ENCODE measurements around the gene GOLGA8N. TPM values are rescaled to one million over a fixed set of nuclear protein-coding genes. Genes with fewer than 3 reads are reported as not detected.

GOLGA8N gene
- total and polyA plus RNA-seq, 7 donors: 1.1 to 3.0 (median 2.3) TPM

DNA sequence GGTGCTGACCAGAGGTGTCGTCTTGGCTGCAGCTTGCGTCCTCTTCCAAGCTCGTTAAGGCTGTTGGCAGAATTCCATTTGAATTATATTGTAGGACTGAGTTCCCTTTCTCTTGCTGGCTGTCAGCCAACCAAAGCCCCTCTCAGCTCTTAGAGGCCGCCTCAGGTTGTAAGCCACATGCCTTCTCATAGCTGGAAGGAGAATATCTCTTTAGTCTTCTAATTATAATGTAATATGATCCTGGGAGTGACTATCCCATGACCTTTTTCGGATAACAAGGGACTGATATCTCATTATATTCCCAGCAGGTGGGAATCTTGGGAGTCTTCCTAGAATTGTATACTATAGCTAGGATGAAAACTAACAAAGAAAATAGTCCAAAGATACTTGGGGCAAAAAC is 53.0 kb downstream of the GOLGA8N start:
- no peak for DNase-seq
- WGBS, 3 donors: 53 to 60% (median 57%) methylated on average over 5 of the region's 5 CpGs

GRCh38 chr15:32649342-32649741 is 56.1 kb downstream of the GOLGA8N start:
- no peaks in the 10 kb centered on the region for H3K36me3 ChIP-seq (ENCODE audit: insufficient read depth in 1 of 2, low read depth in 1 of 2)
- no peaks in the 10 kb centered on the region for H3K27me3 ChIP-seq (ENCODE audit: insufficient read depth in 3 of 3, low read length in 2 of 3)
- H3K9me3 ChIP-seq: no peaks in the 10 kb centered on the region
- no peak overlapping the region for H3K4me3 ChIP-seq
- 60 to 66% (median 61%) methylated on average over 5 of the region's 5 CpGs for WGBS, 3 donors
- no peaks in the 10 kb centered on the region for H3K4me1 ChIP-seq
- TF ChIP-seq, protein P1, sequence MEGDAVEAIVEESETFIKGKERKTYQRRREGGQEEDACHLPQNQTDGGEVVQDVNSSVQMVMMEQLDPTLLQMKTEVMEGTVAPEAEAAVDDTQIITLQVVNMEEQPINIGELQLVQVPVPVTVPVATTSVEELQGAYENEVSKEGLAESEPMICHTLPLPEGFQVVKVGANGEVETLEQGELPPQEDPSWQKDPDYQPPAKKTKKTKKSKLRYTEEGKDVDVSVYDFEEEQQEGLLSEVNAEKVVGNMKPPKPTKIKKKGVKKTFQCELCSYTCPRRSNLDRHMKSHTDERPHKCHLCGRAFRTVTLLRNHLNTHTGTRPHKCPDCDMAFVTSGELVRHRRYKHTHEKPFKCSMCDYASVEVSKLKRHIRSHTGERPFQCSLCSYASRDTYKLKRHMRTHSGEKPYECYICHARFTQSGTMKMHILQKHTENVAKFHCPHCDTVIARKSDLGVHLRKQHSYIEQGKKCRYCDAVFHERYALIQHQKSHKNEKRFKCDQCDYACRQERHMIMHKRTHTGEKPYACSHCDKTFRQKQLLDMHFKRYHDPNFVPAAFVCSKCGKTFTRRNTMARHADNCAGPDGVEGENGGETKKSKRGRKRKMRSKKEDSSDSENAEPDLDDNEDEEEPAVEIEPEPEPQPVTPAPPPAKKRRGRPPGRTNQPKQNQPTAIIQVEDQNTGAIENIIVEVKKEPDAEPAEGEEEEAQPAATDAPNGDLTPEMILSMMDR (IDR thresholded peaks at IDR 0.05): no peak
- no peak for DNase-seq
- intact Hi-C loops (cut with DNase I): no loop called here
- no peak overlapping the region for H3K27ac ChIP-seq
- ATAC-seq: no peak

More for the DNA sequence above, 53.0 kb downstream of the GOLGA8N start:
- intact Hi-C loops (cut with DNase I): no loop called here
- peaks cover 0 to 19% (median 0%) of the 10 kb centered on the region in 3 donors for H3K27me3 ChIP-seq (ENCODE audit: insufficient read depth in 3 of 3, low read length in 2 of 3)
- no peaks in the 10 kb centered on the region for H3K4me1 ChIP-seq
- H3K9me3 ChIP-seq: no peaks in the 10 kb centered on the region
- H3K27ac ChIP-seq: no peak overlapping the region
- ATAC-seq: no peak
- no peaks in the 10 kb centered on the region for H3K36me3 ChIP-seq (ENCODE audit: insufficient read depth in 1 of 2, low read depth in 1 of 2)
- H3K4me3 ChIP-seq: no peak overlapping the region
- TF ChIP-seq, protein P1 (IDR thresholded peaks at IDR 0.05): no peak

DNA sequence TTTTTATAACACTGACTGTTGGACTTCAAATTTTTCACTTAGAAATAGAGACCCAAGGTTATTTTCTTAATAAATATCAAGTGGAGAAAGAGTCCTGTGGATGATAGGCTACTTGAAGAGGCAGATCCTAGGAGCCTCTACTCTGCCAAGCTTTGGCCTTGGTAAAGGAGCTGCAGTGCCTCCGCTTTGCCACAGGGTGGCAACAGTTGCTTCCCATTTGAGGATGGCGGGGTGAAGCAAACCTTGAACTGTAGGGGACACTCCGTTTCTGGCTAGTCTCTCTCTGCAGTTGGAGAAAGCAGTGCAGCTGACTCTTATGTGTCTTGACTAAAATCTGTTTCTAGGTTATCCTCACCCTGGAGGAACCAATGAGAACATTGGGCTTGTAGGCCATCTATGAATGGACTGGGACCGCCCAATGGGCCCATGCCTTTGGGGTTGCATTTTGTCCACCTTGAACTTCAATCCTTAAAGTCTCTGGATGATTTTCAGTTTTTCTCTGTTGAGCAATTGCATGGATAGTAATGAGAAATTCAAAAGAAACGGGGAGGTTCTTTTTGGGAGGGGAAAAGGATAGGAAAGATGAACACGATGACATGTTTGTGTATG is 58.1 kb downstream of the GOLGA8N start:
- intact Hi-C loops (cut with DNase I): no loop called here
- Histone ChIP-seq H3K27me3 (ENCODE audit: insufficient read depth in 3 of 3, low read length in 2 of 3) (no peaks in the 10 kb centered on the region), H3K4me3 (no peak overlapping the region), H3K9me3 (no peaks in the 10 kb centered on the region), H3K27ac (no peak overlapping the region), H3K36me3 (ENCODE audit: insufficient read depth in 1 of 2, low read depth in 1 of 2) (no peaks in the 10 kb centered on the region), H3K4me1 (no peaks in the 10 kb centered on the region)
- ATAC-seq (peak; percentile 74 to 88 (median 82)), DNase-seq (peak; percentile 27 to 64)
- TF ChIP-seq, protein P1 (IDR thresholded peaks at IDR 0.05): peak; percentile 77
- WGBS, 3 donors: 38 to 43% (median 39%) methylated on average over 6 of the region's 6 CpGs

DNA sequence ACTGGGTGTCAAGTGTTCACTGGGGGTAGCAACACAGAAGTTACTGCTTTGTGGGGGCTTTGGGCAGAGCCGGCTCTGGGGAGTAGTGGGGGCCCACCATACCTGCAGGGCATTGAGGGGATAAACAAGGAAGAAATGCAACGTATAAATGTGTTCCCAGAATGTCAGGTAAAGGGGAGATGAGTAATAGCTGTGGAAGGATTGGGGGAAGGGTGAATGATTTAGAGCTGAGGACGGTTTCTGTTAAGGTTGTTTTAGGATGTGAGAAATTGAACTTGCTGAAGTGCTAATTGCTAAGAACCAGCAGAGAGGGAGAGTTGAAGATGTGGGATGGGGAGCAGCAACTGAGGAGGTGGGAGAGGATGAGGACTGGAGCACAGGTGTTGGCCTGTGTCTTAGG is 58.9 kb downstream of the GOLGA8N start:
- Histone ChIP-seq H3K36me3 (ENCODE audit: insufficient read depth in 1 of 2, low read depth in 1 of 2) (no peaks in the 10 kb centered on the region), H3K27me3 (ENCODE audit: insufficient read depth in 3 of 3, low read length in 2 of 3) (no peaks in the 10 kb centered on the region), H3K27ac (no peak overlapping the region), H3K9me3 (no peaks in the 10 kb centered on the region), H3K4me1 (no peaks in the 10 kb centered on the region), H3K4me3 (no peak overlapping the region)
- WGBS, 3 donors: 71 to 77% (median 72%) methylated on average over 3 of the region's 3 CpGs
- no peak for DNase-seq
- intact Hi-C loops (cut with DNase I): no loop called here
- TF ChIP-seq, protein P1 (IDR thresholded peaks at IDR 0.05): no peak
- ATAC-seq: no peak

GRCh38 chr15:32656091-32656490 is 62.8 kb downstream of the GOLGA8N start:
- TF ChIP-seq, protein P1 (IDR thresholded peaks at IDR 0.05): no peak
- Histone ChIP-seq H3K27ac (no peak overlapping the region), H3K4me1 (peaks cover 10% of the 10 kb centered on the region), H3K4me3 (no peak overlapping the region), H3K27me3 (ENCODE audit: insufficient read depth in 3 of 3, low read length in 2 of 3) (no peaks in the 10 kb centered on the region), H3K36me3 (ENCODE audit: insufficient read depth in 1 of 2, low read depth in 1 of 2) (no peaks in the 10 kb centered on the region), H3K9me3 (no peaks in the 10 kb centered on the region)
- no peak for DNase-seq
- intact Hi-C loops (cut with DNase I): no loop called here
- no peak for ATAC-seq
- 56 to 66% (median 56%) methylated on average over 4 of the region's 4 CpGs for WGBS, 3 donors

Measured in psoas muscle (tissue), 8 donors.